OCI-LY7 (cell line): ENCODE data around the gene CRYBG3. TPM values are rescaled to one million over a fixed set of nuclear protein-coding genes. Genes with fewer than 3 reads are reported as not detected.

Experiments
- BruUV-seq: library from RNA; stranded (reverse); fragments of 400-500 nt; replicated peaks from 2 replicates; lab custom pipeline; 2021; lab: Mats Ljungman, UMichigan
- CTCF ChIA-PET: fragments of 300-600 bp; sonication (Branson Sonifier 250); formaldehyde crosslinking; loops from one replicate; lab custom pipeline; 2022; ENCODE audit warnings: antibody characterized with exemption; ENCODE audit not compliant: unreplicated experiment; lab: Charles Lee
- POLR2A ChIA-PET: fragments of 300-600 bp; sonication (Branson Sonifier 250); formaldehyde crosslinking; loops from one replicate; lab custom pipeline; 2022; ENCODE audit warnings: antibody characterized with exemption; lab: Charles Lee
- DNase-seq: peaks from one replicate; pipeline ENCODE4 v3.0.0-alpha.2; 2015; ENCODE audit warnings: low spot score
- H2AFZ ChIP-seq: fragments of 200-600 bp; sonication (generic), shearing (Covaris generic); 2 replicates; pipeline ENCODE4 v1.6.1; 2014; ENCODE audit warnings: mild to moderate bottlenecking, antibody characterized with exemption, low read length, moderate library complexity
- H3K27ac ChIP-seq: fragments of 200-600 bp; sonication (generic); 2 replicates; pipeline ENCODE4 v1.5.1; 2014; ENCODE audit warnings: mixed run types, low read depth, mild to moderate bottlenecking, moderate library complexity, low read length, inconsistent platforms; ENCODE audit not compliant: poor library complexity, severe bottlenecking
- H3K36me3 ChIP-seq: fragments of 200-600 bp; sonication (generic); 2 replicates; pipeline ENCODE4 v1.6.1; 2014; ENCODE audit warnings: mild to moderate bottlenecking, antibody characterized with exemption, low read length, moderate library complexity, mixed read lengths; ENCODE audit not compliant: insufficient read depth
- H3K4me1 ChIP-seq: fragments of 200-600 bp; sonication (generic); 2 replicates; pipeline ENCODE4 v1.5.1; 2014; ENCODE audit warnings: mild to moderate bottlenecking, low read length; ENCODE audit not compliant: insufficient read depth, poor library complexity, severe bottlenecking
- H3K4me2 ChIP-seq: fragments of 200-600 bp; sonication (generic); 2 replicates; pipeline ENCODE4 v1.6.1; 2014; ENCODE audit warnings: mild to moderate bottlenecking, low read length
- H3K4me3 ChIP-seq: fragments of 200-600 bp; sonication (generic); 2 replicates; pipeline ENCODE4 v1.5.1; 2014; ENCODE audit warnings: mild to moderate bottlenecking, low read depth, low read length; ENCODE audit not compliant: poor library complexity, severe bottlenecking
- H3K79me2 ChIP-seq: fragments of 200-600 bp; sonication (generic); 2 replicates; pipeline ENCODE4 v1.6.1; 2016; ENCODE audit warnings: low read depth, mild to moderate bottlenecking, low read length, moderate library complexity, mixed read lengths; ENCODE audit not compliant: insufficient read depth
- H3K9me2 ChIP-seq: fragments of 200-600 bp; sonication (generic); 2 replicates; pipeline ENCODE4 v1.6.1; 2016; ENCODE audit warnings: mild to moderate bottlenecking, low read length, mixed read lengths; ENCODE audit not compliant: insufficient read depth
- H3K9me3 ChIP-seq: fragments of 200-600 bp; sonication (generic); 2 replicates; pipeline ENCODE4 v1.6.1; 2014; ENCODE audit warnings: mild to moderate bottlenecking, mixed run types, low read length, mixed read lengths
- H4K20me1 ChIP-seq: fragments of 200-600 bp; sonication (generic); 2 replicates; pipeline ENCODE4 v1.6.1; 2014; ENCODE audit warnings: mild to moderate bottlenecking, antibody characterized with exemption, low read length, moderate library complexity, mixed read lengths; ENCODE audit not compliant: insufficient read depth
- CTCF ChIP-seq: fragments of 200-600 bp; sonication (generic); conservative IDR thresholded peaks from 2 replicates; pipeline ENCODE4 v1.5.1; 2014; ENCODE audit warnings: mild to moderate bottlenecking, antibody characterized with exemption, low read length, moderate library complexity, mixed read lengths
- EZH2phosphoT487 ChIP-seq: fragments of 200-600 bp; sonication (generic); IDR thresholded peaks from 2 replicates; pipeline ENCODE4 v1.6.1; 2018; ENCODE audit warnings: low read depth, borderline replicate concordance, mild to moderate bottlenecking, mixed run types, antibody characterized with exemption, low read length, moderate library complexity, mixed read lengths
- intact Hi-C: fragments of 100-400 bp; cut with micrococcal nuclease; formaldehyde crosslinking; loops from one replicate; pipeline ENCODE4 v1.10.0; 2022; ENCODE audit not compliant: unreplicated experiment
- total RNA-seq, 2 experiments: library from RNA; depleted of rRNA in 1 of 2; stranded (reverse); fragments of >200 nt in 1 of 2; shearing (Covaris generic) in 1 of 2; gene quantifications; 2 replicates each; pipeline ENCODE4 v1.2.3, GENCODE V29; 2014 to 2022

CRYBG3 gene
- total RNA-seq, 2 experiments from 2014 or later: 0.22 to 0.46 TPM

DNA sequence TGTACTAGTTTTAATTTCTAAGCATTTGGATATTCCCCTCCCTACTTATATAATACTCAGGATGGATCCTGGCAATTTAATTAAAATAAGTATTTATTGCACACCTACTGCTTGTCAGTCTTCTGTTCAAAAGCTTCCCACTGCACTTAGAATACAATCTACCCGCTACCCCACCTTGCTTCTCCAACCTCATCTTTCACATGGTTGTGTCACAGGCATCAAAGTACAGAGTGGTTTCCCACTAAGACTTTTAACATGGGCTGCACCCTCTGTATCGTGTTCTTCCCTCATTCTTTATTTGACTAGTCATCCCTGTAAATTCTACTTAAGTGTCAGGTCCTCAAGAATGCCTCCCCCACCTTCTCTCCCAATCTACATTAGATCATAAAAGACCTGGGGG, 115.4 kb downstream of the CRYBG3 start:
- Histone ChIP-seq H3K9me2 (no peaks in the 10 kb centered on the region), H3K4me3 (no peak overlapping the region), H2AFZ (no peak overlapping the region), H3K4me2 (no peak overlapping the region), H4K20me1 (no peaks in the 10 kb centered on the region), H3K9me3 (no peaks in the 10 kb centered on the region), H3K79me2 (no peaks in the 10 kb centered on the region), H3K36me3 (peaks cover 1% of the 10 kb centered on the region; the same call in 1 of the 2 replicates), H3K27ac (no peak overlapping the region), H3K4me1 (no peaks in the 10 kb centered on the region)
- intact Hi-C loops: no loop called here
- TF ChIP-seq CTCF (no peak), EZH2phosphoT487 (no peak)
- no peak for DNase-seq
- BruUV-seq: no TSS peak
- ChIA-PET CTCF (interaction anchor here (0.5 kb wide), 1 partner anchor 94 kb away, joined by 3 read pairs; no protein-coding TSS in a partner anchor), POLR2A (no interaction called here)

GRCh38 chr3:97938444-97938843, 116.6 kb downstream of the CRYBG3 start:
- CTCF ChIA-PET: no interaction called here
- H4K20me1 ChIP-seq: no peaks in the 10 kb centered on the region
- POLR2A ChIA-PET: no interaction called here

More at GRCh38 chr3:97938444-97938843, 116.6 kb downstream of the CRYBG3 start:
- H3K79me2 ChIP-seq: no peaks in the 10 kb centered on the region
- no peak overlapping the region for H3K4me3 ChIP-seq
- no peak overlapping the region for H2AFZ ChIP-seq
- H3K9me2 ChIP-seq: no peaks in the 10 kb centered on the region
- no peak overlapping the region for H3K27ac ChIP-seq
- DNase-seq: no peak
- TF ChIP-seq EZH2phosphoT487 (no peak), CTCF (no peak)
- H3K4me1 ChIP-seq: no peaks in the 10 kb centered on the region
- no TSS peak for BruUV-seq
- no peaks in the 10 kb centered on the region for H3K9me3 ChIP-seq
- no peak overlapping the region for H3K4me2 ChIP-seq
- intact Hi-C loops: no loop called here
- H3K36me3 ChIP-seq: peaks cover 14% of the 10 kb centered on the region; the same call in 1 of the 2 replicates
